Endothelial cell of umbilical vein (primary cell): ENCODE results near the gene RNASE13.

Experiments
- EZH2 ChIP-seq: IDR thresholded peaks from 2 replicates; pipeline ENCODE4 v1.6.1; 2012; ENCODE audit warnings: borderline replicate concordance, low read depth, mild to moderate bottlenecking, moderate library complexity, low read length, inconsistent platforms; ENCODE audit not compliant: severe bottlenecking
- JUN ChIP-seq: IDR thresholded peaks from 2 replicates; pipeline ENCODE4 v1.6.1; 2011; ENCODE audit warnings: borderline replicate concordance, low read depth; ENCODE audit not compliant: insufficient read length, insufficient read depth
- MYC ChIP-seq: IDR thresholded peaks from one replicate; pipeline ENCODE4 v1.6.1; 2011; ENCODE audit warnings: mild to moderate bottlenecking, low read depth, low read length
- POLR2A ChIP-seq: IDR thresholded peaks from 2 replicates; pipeline ENCODE4 v1.6.1; 2012; ENCODE audit warnings: low read depth, mild to moderate bottlenecking, control low read depth, low read length
- POLR2AphosphoS5 ChIP-seq: IDR thresholded peaks from 2 replicates; pipeline ENCODE4 v1.6.1; 2012; ENCODE audit warnings: low read depth, mild to moderate bottlenecking, control low read depth, low read length, moderate library complexity; ENCODE audit not compliant: insufficient read depth
- TF ChIP-seq, protein P1 (sequence below), 2 donors: IDR thresholded peaks; 1 replicate in 1 of 2; 2 replicates in 1 of 2; pipeline ENCODE4 v1.5.1; 2011; ENCODE audit warnings: low read length in 2 of 2, mild to moderate bottlenecking in 2 of 2, moderate library complexity in 2 of 2, control low read depth in 1 of 2, inconsistent platforms in 1 of 2, low read depth in 1 of 2; ENCODE audit not compliant: insufficient read depth in 1 of 2; ENCODE audit errors: extremely low read depth in 1 of 2

DNA sequence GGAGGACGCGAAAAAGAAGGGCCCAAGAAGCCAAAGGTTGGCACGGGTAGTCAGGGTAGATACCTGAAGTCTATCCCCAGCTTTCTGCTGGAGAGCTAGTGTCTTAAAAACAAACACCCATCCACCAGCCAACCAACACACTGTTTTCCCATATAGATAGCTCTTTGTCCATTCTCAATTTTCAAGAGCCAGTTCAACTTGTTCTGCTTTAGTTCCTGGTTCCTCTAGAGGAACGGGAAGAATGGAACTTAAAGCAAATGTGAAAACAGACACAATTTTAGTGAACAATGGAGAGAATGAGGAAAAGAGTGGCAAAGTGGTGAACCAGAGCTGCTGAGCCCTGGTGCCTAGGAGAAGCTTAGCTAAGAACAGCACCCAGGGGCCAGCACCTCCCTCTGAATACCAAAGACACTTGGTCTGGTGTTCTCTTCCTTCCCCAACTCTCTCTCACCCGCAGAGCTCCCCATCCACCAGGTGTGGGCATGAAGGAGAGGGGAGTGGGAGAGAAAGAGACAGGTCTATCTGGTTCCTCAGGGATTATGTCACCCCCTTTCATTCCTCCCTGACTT, 13.5 kb downstream of the RNASE13 start:
- TF ChIP-seq POLR2A (no peak), POLR2AphosphoS5 (no peak), JUN (no peak), EZH2 (no peak), MYC (no peak)
- TF ChIP-seq, protein P1, sequence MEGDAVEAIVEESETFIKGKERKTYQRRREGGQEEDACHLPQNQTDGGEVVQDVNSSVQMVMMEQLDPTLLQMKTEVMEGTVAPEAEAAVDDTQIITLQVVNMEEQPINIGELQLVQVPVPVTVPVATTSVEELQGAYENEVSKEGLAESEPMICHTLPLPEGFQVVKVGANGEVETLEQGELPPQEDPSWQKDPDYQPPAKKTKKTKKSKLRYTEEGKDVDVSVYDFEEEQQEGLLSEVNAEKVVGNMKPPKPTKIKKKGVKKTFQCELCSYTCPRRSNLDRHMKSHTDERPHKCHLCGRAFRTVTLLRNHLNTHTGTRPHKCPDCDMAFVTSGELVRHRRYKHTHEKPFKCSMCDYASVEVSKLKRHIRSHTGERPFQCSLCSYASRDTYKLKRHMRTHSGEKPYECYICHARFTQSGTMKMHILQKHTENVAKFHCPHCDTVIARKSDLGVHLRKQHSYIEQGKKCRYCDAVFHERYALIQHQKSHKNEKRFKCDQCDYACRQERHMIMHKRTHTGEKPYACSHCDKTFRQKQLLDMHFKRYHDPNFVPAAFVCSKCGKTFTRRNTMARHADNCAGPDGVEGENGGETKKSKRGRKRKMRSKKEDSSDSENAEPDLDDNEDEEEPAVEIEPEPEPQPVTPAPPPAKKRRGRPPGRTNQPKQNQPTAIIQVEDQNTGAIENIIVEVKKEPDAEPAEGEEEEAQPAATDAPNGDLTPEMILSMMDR (IDR thresholded peaks at IDR 0.05; ENCODE audit: extremely low read depth in 1 of 2, insufficient read depth in 1 of 2, low read depth in 1 of 2, low read length in 2 of 2) = no peak
